SKM-1 (cell line): ENCODE data around the gene TRPV2.

Experiments used
- DNase-seq: peaks from one replicate; lab custom pipeline; 2025; ENCODE audit not compliant: unreplicated experiment; lab: John Stamatoyannopoulos, UW

The TRPV2 gene

GRCh38 chr17:16453493-16453851 lies 38.1 kb downstream of the TRPV2 start:
- no peak for DNase-seq

DNA sequence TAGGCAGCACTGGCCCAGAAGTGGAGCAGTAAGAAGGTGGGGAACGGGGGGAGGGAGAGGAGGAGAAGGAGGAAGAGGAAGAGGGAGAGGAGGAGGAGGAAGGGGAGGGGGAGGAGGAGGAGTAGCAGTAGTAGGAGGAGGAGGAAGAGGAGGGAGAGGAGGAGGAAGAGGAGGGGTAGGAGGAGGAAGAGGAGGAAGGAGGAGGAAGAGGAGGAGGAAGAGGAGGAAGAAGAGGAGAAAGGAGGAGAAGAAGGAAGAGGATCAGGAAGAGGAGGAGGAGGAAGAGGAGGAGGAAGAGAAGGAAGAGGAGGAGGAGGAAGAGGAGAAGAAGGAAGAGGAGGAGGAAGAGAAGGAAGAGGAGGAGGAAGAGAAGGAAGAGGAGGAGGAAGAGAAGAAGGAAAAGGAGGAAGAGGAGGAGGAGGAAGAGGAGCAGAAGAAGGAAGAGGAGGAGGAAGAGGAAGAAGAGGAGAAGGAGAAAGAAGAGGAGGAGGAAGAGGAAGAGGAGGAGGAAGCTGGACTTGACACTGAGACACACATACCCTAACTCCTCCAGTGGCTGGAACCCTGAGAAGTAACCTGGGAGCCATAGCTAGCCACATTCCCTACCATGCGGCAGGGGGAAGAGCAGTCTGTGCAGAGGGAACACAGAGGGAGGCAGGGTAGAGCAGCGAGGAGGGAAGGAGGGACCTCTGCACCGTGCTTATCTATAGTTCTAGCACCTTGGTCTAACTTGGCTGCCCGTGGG lies 40.8 kb downstream of the TRPV2 start:
- DNase-seq: no peak

- DNase-seq: no peak
These were observed 41.5 kb downstream of the TRPV2 start for GRCh38 chr17:16456742-16457316.

GRCh38 chr17:16459271-16459670 lies 43.9 kb downstream of the TRPV2 start:
- no peak for DNase-seq

- no peak for DNase-seq
These were observed 44.6 kb downstream of the TRPV2 start for GRCh38 chr17:16459855-16460550.

GRCh38 chr17:16460796-16461605 lies 45.6 kb downstream of the TRPV2 start:
- DNase-seq: no peak

DNA sequence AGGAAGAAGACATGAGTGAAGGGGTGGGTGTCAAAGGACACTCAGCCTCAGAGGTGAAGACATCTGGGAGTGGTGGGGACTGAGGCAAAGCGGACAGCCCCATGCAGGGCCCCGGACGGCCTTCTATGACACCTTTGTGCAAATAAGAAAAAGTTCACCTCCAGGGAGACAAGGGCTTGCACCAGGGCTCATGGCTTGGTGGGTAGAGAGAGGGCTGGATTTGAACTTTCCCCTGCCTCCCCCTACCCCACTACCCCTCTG lies 46.2 kb downstream of the TRPV2 start:
- no peak for DNase-seq

GRCh38 chr17:16462070-16462864 lies 46.9 kb downstream of the TRPV2 start:
- no peak for DNase-seq

GRCh38 chr17:16463358-16464302 lies 48.3 kb downstream of the TRPV2 start:
- DNase-seq: no peak

DNA sequence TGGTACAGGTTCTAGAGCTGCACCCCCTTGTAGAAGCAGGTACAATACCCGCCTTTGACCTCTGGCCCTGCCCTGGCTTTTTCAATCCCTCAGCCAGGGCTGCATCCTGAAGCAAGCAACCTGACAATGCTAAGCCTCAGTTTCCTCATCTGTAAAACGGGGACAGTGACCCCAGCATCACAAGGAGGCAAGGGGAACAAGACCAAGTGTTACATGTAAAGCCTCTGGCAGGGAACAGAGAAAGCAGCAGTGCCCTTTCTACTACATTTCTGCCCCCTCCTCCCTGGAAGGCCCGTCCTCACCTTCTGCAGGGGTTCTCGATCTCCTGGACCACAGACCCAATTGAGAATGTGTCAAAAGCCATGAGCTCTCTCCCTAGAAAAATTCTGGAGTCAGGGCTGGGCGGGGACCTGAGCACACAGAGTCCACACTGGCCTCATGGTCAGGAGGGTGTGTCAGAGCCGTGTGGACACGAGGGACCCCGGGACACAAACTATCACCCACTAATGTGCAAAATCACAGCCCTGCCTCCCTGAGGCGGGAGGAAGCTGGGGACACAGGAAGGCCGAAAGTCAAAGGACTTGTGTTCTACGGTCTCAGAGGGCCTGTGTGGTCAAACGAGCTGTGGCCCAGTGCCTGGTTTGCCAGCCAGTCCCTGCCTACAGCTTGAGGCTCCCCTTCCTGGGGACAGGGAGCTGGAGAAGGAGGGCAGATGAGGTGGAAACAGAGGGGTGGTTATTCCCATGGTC lies 49.1 kb downstream of the TRPV2 start:
- DNase-seq: no peak

- no peak for DNase-seq
These were observed 49.6 kb downstream of the TRPV2 start for GRCh38 chr17:16465052-16465312.

DNA sequence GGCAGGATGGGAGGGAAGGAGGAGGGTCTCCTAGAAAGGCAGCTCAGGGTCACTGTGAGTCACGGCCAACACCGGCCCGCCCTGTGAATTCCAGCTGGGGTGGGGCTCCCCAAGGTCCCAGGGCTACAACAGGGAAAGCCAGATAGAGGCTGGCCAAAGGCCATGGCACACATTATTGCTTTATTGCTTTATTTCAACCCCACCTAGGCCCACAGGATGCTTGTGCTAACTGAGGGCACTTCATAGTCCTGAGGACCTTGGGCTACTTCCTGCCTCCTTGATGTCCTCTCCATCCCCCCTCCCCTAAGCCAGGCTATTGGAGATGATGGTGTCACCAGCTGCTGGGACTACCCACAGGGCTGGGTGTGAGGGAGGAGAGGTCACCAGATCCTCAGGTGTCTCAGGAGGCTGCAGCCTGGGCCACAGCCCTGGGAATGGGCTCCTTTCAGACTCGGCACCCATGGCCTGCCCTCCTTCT lies 50.5 kb downstream of the TRPV2 start:
- DNase-seq: no peak

DNA sequence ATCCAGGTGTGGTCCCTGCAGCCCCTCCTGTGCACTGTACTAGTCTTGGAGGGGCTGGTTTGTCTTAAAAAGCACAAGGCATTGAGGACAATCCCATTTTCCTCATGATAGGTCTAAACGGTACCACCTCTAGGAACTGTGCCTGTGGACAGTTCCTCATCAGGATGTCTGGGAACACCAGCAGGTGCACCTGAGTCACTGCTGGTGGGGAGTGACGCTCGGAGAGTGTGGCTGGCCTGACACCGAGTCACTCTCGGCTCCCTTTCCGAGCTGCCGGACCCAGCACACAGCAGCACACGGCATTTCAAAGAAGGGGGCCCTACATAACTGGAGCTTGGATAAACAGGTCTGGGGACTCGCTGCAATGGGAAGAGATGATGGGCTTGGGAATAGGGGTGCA lies 51.0 kb downstream of the TRPV2 start:
- no peak for DNase-seq

- DNase-seq: no peak
These were observed 51.7 kb downstream of the TRPV2 start for GRCh38 chr17:16467044-16467443.

DNA sequence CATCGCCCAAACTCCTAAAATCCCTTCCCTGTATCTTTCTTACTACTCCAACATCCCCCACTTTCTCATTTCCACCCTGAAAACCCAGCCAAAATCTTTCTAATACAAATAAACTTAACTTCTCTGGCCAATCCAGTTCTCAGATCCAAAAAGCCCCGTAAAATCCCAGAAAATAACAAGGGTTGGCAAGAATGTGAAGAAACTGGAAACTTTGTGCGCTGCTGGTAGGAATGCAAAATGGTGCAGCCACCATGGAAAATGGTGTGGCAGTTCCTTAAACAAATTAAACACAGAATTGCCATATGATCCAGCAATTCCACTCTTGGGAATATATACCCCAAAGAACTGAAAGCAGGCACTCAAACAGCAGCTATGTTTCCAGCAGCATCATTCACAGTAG lies 52.5 kb downstream of the TRPV2 start:
- DNase-seq: no peak

DNA sequence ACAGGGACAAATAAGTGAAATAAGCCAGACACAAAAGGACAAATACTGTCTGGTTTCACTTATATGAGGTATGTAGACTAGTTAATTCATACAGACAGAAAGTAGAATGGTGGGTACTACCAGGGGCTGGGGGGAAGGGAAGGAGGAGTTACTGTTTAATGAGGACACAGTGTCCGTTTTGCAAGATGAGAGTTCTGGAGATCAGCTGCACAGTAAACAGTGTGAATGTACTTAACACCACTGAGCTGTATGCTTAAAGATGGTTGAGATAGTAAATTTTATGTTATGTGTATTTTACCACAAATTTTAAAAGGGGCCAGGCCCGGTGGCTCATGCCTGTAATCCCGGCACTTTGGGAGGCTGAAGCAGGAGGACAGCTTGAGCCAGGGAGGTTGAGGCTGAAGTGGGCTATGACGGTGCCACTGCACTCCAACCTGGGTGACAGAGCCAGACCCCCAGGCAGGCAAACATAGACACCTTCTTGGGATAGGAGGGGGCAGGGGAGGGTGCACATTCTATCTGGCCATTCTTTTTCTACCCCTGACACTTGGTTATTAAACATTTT lies 53.1 kb downstream of the TRPV2 start:
- DNase-seq: no peak

DNA sequence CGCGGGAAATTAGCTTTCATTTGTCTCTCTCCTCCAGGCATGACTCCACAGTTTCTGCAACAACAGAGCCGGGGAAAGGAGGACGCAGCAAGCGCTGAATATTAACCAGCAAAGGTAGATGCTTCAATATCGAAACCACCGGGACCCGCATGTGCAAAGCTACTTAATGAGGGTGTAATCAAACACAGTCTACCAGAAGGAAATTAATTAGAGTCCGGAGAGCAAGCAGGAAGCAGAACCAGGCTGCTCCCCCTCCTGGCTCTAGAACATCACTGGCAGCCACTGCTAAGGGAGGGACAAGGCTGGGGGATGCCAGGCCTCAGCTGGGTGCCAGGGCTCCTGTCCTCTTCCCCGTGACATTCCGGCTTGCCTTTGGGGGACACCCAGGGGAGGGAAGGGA lies 54.9 kb downstream of the TRPV2 start:
- no peak for DNase-seq

GRCh38 chr17:16471295-16471694 lies 55.9 kb downstream of the TRPV2 start:
- DNase-seq: no peak

GRCh38 chr17:16472539-16472938 lies 57.2 kb downstream of the TRPV2 start:
- no peak for DNase-seq
